Erythroblast (primary cell): ENCODE data around the gene HDAC7.

Source experiments
- GATA1 ChIP-seq: IDR thresholded peaks from 2 replicates; pipeline ENCODE4 v1.6.1; 2011; ENCODE audit warnings: low read depth, mild to moderate bottlenecking, control low read depth, low read length, moderate library complexity
- POLR2A ChIP-seq: IDR thresholded peaks from 2 replicates; pipeline ENCODE4 v1.6.1; 2011; ENCODE audit warnings: mild to moderate bottlenecking, low read length

DNA sequence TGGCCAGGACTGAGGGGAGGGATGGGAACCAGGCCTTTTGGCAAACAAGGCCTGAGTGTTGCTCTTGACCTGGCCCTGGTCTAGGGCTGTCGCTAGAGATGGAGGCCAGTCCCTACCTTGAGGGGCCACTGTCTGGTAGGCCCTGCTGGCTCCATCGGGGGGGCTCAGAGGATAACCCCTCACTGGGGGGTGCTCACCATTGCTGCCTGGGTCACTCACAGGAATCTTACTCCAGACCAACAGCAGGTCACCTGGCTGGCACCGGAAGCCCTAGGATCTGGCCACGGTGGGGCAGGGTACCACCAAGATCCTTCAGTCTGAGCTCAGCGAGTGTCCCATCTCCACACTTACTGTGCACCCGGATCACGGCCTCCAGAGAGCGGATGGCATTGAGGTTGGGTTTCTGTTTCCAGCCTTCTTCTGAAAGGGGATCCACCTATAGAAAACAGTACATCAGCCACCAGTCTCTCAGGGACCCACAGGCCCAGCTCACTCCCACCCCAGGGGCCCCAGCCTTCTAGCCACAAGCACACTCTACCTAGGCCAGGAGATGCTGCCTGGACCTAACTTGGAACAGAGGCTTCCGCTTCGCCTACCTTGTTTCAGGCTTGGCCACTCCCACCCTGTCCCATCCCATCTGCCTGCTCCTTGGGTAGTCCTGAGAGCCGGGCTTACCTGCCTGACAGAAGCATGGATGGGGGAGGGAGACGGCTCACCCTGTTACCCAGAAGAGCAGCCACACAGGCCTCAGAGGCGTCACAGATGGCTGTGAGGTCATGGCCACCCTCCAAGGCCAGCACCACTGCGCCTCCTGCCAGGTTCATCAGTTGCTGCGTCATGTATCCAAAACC, 34.4 kb downstream of the HDAC7 start:
- TF ChIP-seq POLR2A: no peak
- no peak for TF ChIP-seq GATA1
